ENCODE measurements around the gene TPPP.
"Not testable (repeated sequence)": the region's sequence is repeated elsewhere in the genome, so short reads cannot be mapped to it uniquely, and the experiment has no call there.

TPPP gene

DNA sequence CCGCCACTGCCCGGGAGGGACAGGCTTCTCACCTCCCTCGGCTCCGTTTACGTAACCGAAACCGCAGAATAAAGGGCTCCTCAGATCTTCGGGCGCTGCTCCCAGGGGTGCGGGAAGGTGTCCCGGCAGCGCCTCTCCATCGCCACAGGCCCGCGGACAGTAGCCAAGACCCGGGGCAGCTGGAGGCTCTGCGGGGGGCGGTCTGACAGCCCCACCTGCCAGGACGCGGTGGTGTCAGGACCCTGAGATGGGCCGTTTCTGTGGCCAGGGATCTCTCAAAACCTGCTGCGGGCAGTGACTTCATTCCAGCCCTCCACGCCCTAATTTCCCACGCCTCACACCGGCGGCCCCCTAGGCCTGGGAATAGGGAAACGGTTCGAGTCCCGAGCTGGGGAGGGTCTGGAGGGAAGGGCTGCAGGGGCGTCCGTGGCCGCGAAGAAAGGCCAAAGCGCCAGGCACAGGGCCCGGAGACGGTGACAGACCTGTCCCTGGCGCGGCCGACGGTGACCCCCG is 567 bp downstream of the TPPP start:
- DNase-seq: not testable (repeated sequence)

GRCh38 chr5:691817-692528 is 1.2 kb downstream of the TPPP start:
- DNase-seq: no peak

- not testable (repeated sequence) for DNase-seq
Observed at GRCh38 chr5:691049-691448, 2.1 kb downstream of the TPPP start.

DNA sequence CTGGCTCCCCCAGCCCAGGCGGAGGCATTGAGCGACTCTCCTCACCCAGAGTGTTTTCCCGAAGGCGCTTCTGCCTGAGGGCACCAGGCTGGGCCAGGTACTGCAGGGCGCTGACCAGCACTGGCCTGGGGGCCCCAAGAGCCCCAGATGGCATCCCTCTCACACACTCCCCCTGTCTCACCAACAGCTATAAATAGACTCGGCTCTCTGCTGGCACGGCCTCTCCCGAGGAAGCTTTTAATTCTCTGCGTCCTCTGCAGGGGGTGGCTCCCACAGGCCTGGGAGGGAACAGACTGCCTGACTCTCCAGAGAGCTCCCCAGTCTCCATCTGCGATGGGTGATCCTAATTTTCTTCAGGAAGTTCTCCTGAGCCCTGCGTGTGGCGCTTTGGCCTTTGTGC is 2.9 kb downstream of the TPPP start:
- not testable (repeated sequence) for DNase-seq

GRCh38 chr5:688348-689010 is 4.7 kb downstream of the TPPP start:
- not testable (repeated sequence) for DNase-seq

DNA sequence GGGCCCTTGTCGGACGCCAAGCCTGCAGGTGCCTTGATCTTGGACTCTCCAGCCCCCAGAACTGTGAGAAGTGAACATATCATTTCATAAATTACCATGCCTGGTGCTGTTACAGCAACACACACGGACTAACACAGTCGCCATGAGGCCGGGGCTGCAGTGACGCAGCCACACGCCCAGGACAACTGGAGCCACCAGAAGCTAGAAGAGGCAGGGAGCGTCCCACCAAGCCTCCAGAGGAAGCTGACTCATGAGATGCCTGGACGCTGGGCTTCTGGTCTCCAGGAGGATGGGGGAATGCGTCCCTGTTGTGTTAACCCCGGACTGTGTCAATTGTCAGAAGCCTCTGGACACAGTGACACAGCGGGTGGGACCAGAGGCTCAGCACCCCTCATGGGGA is 6.2 kb downstream of the TPPP start:
- not testable (repeated sequence) for DNase-seq

DNA sequence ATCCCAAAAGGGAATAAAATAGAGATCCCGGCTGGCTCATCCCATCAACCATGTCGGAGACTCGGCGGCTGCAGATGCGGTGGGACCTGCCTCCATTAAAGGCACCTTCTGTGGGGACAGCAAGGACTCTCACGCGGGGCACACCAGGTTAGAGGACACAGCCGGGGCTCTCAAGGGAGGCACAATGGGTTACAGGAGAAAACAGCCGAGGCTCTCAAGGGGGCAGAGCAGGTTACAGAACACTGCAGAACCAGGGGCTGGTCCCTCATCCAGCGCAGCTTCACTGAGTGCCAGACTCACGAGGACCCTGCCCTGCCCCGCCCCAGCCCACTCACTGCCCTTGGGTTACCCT is 7.0 kb downstream of the TPPP start:
- DNase-seq: not testable (repeated sequence)

DNA sequence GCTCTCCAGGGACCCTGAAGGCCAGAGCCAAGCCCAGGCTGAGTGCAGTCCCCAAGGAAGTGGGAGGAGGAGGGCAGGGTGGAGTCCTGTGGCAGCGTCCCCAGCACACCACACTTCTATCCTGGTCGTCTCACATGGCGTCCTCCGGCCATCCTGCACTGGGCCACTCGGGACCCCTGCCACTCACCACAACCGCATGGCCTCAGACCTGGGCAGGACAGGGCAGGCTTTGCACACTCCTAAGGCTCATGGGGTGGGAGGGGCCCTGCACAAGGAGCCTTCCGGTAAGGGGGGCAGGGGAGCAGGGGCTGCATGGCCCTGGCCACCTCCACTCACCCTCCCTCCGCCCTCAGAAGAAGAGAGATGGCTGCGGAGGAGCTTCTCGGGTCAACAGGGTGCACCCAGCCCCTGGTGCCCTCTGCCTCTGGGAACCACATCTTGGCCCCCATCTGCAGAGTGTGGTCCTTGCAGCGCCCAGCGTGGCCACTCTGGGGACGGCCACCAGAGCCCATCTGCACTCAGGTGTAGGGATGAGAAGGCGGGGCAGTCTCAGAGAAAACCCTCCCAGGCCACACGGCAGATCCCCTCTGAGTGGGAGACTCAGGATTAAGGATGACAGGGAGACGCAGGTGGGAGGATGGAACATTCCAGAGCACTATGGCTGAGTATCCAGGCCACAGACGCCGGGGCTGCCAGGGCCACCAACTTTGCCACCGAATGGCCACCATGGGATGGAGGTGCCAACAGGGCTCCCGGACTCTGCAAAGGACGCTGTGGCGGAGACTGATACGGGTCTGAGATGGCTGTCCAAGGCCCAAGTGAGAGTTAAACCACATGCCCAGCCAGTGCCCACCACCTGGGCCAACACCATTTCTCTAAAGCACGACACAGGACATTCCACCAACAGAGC is 7.6 kb downstream of the TPPP start:
- DNase-seq: no peak

GRCh38 chr5:684751-685216 is 8.4 kb downstream of the TPPP start:
- no peak for DNase-seq

- no peak for DNase-seq
Observed at GRCh38 chr5:683551-684481, 9.3 kb downstream of the TPPP start.

- not testable (repeated sequence) for DNase-seq
Observed at GRCh38 chr5:682651-683358, 10.3 kb downstream of the TPPP start.

GRCh38 chr5:682216-682615 is 10.9 kb downstream of the TPPP start:
- not testable (repeated sequence) for DNase-seq

DNA sequence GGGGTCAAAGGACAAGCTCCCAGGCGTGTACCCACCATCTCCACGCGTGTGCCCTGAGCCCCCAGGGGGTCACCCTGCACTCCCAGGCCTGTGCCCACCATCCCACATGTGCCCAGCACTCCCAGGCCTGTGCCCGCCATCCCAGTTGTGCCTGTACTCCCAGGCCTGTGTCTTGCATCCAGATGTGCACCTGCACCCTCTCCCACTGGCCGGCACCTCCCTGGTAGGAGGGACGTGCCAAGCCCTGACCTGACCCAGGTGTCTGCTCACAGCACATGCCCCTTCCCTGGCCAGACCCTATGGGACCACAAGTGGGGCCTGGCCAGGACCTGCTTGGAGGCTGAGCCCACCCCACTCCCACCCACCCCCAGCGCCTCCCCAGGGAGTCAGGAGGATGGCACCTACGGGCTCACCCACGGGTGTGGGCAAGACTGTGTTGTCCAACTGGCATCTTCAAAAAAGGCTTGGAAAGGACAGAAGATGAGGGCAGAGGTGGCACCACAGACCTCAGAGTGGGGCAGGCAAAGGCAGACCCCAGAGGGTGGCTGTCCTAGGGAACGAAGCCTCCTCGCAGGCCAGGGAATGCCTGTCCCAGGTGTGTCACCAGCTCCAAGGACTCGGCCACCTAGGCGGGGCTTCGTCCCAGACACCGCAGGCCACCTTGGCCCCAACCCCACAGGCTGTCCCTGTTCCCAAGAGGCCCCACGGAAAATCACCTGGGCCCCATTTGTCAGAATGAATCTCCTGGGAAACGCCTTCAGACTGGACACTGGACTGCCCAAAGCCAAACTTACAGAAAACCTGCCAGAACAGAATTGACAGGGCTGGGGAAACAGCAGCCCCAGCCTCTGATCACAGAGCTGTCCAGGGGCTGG is 11.6 kb downstream of the TPPP start:
- not testable (repeated sequence) for DNase-seq

DNA sequence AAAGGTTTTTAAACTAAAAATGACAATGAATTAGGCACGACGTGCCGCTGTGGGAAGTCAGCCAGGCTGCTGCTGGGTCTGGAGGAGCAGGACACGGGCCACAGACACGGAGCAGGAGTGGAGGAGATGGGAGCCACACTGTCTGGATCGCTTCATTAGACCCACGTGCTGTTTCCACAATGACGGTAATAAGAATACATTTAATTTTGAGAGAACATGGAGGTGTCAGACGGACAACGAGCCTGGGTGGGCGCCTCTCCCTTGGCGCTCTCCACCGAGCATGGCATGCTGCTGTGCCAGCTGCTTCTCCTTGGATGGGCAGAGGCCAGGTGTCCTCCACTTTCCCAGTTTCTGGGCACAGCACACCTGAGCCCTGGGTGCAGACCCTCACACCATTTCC is 12.3 kb downstream of the TPPP start:
- DNase-seq: not testable (repeated sequence)

DNA sequence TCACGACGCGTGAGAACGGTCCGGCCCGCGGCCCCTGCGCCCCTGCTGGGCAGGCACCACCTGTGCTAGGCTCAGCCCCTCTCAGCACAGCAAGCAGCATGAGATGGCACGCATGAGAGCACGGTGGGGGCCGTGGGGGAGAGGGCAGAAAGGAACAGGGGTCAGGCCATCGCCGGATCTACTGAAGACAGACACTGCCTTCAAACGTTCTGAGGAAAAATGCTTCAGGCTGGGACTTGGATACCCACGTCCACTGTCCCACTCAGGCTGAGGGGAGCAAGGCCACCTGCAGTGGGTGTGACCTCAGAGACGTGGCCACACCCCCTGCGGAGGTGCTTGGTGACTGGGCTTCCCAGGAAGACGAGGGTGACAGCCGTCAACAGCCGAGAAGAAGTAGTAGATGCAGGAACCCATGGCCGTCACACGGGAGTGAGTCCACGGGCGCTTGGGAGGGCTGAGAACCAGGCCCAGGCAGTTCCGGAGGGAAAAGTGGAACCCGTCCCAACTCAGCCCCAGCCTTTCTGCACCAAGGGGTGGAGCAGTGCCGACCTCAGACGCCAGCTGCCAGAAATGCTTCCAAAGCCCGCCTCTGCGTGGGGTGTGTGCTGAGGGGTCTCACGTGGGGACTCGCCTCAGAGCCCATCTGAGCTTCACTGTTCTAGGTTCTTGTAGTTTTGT is 12.9 kb downstream of the TPPP start:
- DNase-seq: not testable (repeated sequence)

- not testable (repeated sequence) for DNase-seq
Observed at GRCh38 chr5:679166-679895, 13.8 kb downstream of the TPPP start.

DNA sequence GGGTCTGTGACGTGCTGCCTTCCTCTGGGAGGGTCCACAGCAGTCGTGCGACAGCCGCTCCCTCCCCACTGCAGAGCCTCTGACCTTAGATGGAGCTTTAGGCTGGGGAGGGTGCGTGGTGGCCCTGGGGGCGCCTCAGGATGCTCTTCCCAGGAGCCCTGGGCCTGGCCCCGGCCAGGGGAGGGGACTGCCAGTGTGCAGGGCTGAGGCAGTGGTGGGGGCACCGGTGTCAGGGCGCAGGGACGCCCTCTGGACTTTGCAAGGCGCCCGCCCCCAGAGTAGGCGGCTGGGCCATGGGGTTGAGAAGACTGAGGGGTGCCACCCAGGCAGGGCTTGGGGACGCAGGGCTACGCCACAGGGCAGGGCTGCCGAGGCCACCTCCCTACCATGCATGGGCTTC is 14.6 kb downstream of the TPPP start:
- not testable (repeated sequence) for DNase-seq
